Keratinocyte (primary cell): ENCODE results near the gene CD55. TPM values are rescaled to one million over a fixed set of nuclear protein-coding genes. Genes with fewer than 3 reads are reported as not detected.

Experiments
- DNase-seq: peaks from one replicate; pipeline ENCODE4 v3.0.0-alpha.2; 2011; ENCODE audit warnings: low read depth, missing footprints, low spot score
- FAIRE-seq: peaks from 2 replicates; lab custom pipeline; 2011; peaks lifted over from hg19 to GRCh38; lab: Jason Lieb, UNC
- H2AFZ ChIP-seq: 2 replicates; pipeline ENCODE4 v1.6.0; 2012; ENCODE audit warnings: low read length, control low read depth, inconsistent platforms; ENCODE audit not compliant: control insufficient read depth
- H3K27ac ChIP-seq: 2 replicates; pipeline ENCODE4 v1.5.1; 2011; ENCODE audit warnings: low read length; ENCODE audit not compliant: control insufficient read depth, insufficient read depth
- H3K27me3 ChIP-seq: 3 replicates; pipeline ENCODE4 v1.6.0; 2011; ENCODE audit warnings: low read length; ENCODE audit not compliant: control insufficient read depth, insufficient read depth; ENCODE audit errors: extremely low read depth
- H3K36me3 ChIP-seq, 2 experiments: 2 replicates in 1 of 2; 3 replicates in 1 of 2; pipeline ENCODE4 v1.5.1; 2011; ENCODE audit warnings: low read length in 2 of 2, mild to moderate bottlenecking in 1 of 2; ENCODE audit not compliant: control insufficient read depth in 2 of 2, insufficient read depth in 2 of 2; ENCODE audit errors: extremely low read depth in 1 of 2
- H3K4me1 ChIP-seq: 3 replicates; pipeline ENCODE4 v1.5.1; 2011; ENCODE audit warnings: low read length; ENCODE audit not compliant: control insufficient read depth, insufficient read depth; ENCODE audit errors: extremely low read depth
- H3K4me2 ChIP-seq: 3 replicates; pipeline ENCODE4 v1.6.0; 2011; ENCODE audit warnings: low read depth, low read length; ENCODE audit not compliant: control insufficient read depth, insufficient read depth; ENCODE audit errors: extremely low read depth
- H3K4me3 ChIP-seq, 3 experiments: fragments of 200-600 bp in 1 of 3; sonication (generic) in 1 of 3; 2 replicates in 2 of 3; 3 replicates in 1 of 3; pipeline ENCODE4 v1.5.1; 2011 to 2016; ENCODE audit warnings: low read length in 3 of 3, mild to moderate bottlenecking in 3 of 3, control low read depth in 2 of 3, inconsistent platforms in 1 of 3, low read depth in 1 of 3, mixed read lengths in 1 of 3, mixed run types in 1 of 3, moderate library complexity in 1 of 3; ENCODE audit not compliant: control insufficient read depth in 2 of 3, insufficient read depth in 2 of 3; ENCODE audit errors: extremely low read depth in 1 of 3
- H3K79me2 ChIP-seq: 2 replicates; pipeline ENCODE4 v1.6.0; 2012; ENCODE audit warnings: low read length; ENCODE audit not compliant: control insufficient read depth, insufficient read depth
- H3K9ac ChIP-seq: 3 replicates; pipeline ENCODE4 v1.6.0; 2011; ENCODE audit warnings: low read length; ENCODE audit not compliant: control insufficient read depth, insufficient read depth; ENCODE audit errors: extremely low read depth
- H3K9me1 ChIP-seq: 3 replicates; pipeline ENCODE4 v1.6.0; 2011; ENCODE audit warnings: low read length; ENCODE audit not compliant: control insufficient read depth, insufficient read depth; ENCODE audit errors: extremely low read depth
- H3K9me3 ChIP-seq: 2 replicates; pipeline ENCODE4 v1.5.1; 2012; ENCODE audit warnings: low read depth, low read length; ENCODE audit not compliant: control insufficient read depth
- H4K20me1 ChIP-seq: 3 replicates; pipeline ENCODE4 v1.6.0; 2011; ENCODE audit warnings: low read length; ENCODE audit not compliant: control insufficient read depth, insufficient read depth; ENCODE audit errors: extremely low read depth
- EZH2 ChIP-seq: IDR thresholded peaks from one replicate; pipeline ENCODE4 v1.6.1; 2012; ENCODE audit warnings: inconsistent platforms, mild to moderate bottlenecking, low read length, moderate library complexity
- dilution Hi-C: fragments of 300-500 bp; cut with MboI; formaldehyde crosslinking; loops from one replicate; pipeline ENCODE4 v1.7.0; 2020; ENCODE audit warnings: low sequenced_read_pairs; ENCODE audit not compliant: extremely low pct_ligation_motif_present
- polyA plus RNA-seq, 5 experiments: library from polyadenylated mRNA; depleted of rRNA in 3 of 5; stranded (reverse) in 3 of 5; stranded (forward) in 1 of 5; unstranded in 1 of 5; fragments of >200 nt; gene quantifications; 1 replicate in 1 of 5; 2 replicates in 3 of 5; 3 replicates in 1 of 5; pipeline versions ENCODE4 v1.2.1 to v1.2.3, GENCODE V29; 2011 to 2012; ENCODE audit warnings: missing spikeins in 2 of 5, low read depth in 1 of 5, low replicate concordance in 1 of 5
- TF ChIP-seq, protein P1 (sequence below), 3 experiments: IDR thresholded peaks in 1 of 3; conservative IDR thresholded peaks in 1 of 3; optimal IDR thresholded peaks in 1 of 3; 2 replicates in 2 of 3; 3 replicates in 1 of 3; pipeline versions ENCODE3 to v1.5.1; 2011; ENCODE audit warnings: low read length in 3 of 3, mild to moderate bottlenecking in 3 of 3, moderate library complexity in 2 of 3, control low read depth in 1 of 3, inconsistent platforms in 1 of 3; ENCODE audit not compliant: insufficient read depth in 2 of 3; ENCODE audit errors: extremely low read depth in 1 of 3

The CD55 gene
- polyA plus RNA-seq, 1 donor (not counting 4 experiments of a cell fraction or from before 2014, with no cell fraction given) = 37.3 TPM

DNA sequence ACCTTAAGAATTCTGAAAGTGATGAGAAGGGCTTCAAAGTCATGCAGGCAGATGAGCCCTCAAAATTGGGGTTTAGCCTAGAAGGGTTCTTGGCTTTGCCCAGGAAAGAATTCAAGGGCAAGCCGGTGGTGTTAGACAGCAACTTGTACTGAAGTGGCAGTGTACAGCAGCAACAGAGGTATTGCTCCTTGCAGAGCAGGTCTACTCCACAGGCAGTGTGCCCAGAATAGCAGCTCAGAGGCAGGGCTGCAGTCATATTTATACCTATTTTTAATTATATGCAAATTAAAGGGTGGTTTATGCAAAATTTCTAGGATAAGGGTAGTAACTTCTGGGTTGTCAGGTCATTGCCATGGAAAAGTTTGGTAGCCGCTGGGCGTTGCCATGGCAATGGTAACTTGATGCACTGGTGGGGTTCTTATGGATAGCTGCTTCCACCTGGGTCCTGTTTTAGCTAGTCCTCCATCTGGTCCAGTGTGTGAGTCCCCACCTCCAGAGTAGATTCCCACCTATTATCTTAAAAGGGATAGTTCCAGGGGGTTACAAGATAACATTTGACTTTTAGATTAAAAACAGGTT is 74.8 kb downstream of the CD55 start:
- dilution Hi-C loops = no loop called here
- Histone ChIP-seq H3K9me3 (no peaks in the 10 kb centered on the region), H3K27ac (no peak overlapping the region), H3K4me2 (no peak overlapping the region), H3K9ac (no peak overlapping the region), H4K20me1 (no peaks in the 10 kb centered on the region), H3K27me3 (no peaks in the 10 kb centered on the region), H2AFZ (no peak overlapping the region), H3K79me2 (no peaks in the 10 kb centered on the region), H3K4me1 (peaks cover 20% of the 10 kb centered on the region), H3K9me1 (no peaks in the 10 kb centered on the region), H3K36me3 (no peaks in the 10 kb centered on the region), H3K4me3 (no peak overlapping the region)
- TF ChIP-seq, protein P1, sequence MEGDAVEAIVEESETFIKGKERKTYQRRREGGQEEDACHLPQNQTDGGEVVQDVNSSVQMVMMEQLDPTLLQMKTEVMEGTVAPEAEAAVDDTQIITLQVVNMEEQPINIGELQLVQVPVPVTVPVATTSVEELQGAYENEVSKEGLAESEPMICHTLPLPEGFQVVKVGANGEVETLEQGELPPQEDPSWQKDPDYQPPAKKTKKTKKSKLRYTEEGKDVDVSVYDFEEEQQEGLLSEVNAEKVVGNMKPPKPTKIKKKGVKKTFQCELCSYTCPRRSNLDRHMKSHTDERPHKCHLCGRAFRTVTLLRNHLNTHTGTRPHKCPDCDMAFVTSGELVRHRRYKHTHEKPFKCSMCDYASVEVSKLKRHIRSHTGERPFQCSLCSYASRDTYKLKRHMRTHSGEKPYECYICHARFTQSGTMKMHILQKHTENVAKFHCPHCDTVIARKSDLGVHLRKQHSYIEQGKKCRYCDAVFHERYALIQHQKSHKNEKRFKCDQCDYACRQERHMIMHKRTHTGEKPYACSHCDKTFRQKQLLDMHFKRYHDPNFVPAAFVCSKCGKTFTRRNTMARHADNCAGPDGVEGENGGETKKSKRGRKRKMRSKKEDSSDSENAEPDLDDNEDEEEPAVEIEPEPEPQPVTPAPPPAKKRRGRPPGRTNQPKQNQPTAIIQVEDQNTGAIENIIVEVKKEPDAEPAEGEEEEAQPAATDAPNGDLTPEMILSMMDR (optimal IDR thresholded peaks at IDR 0.05 in 1 of 3, IDR thresholded peaks at IDR 0.05 in 1 of 3, conservative IDR thresholded peaks at IDR 0.05 in 1 of 3; ENCODE audit: extremely low read depth in 1 of 3, insufficient read depth in 2 of 3, low read length in 3 of 3) = no peak
- no peak for TF ChIP-seq EZH2
- no peak for FAIRE-seq
- no peak for DNase-seq

DNA sequence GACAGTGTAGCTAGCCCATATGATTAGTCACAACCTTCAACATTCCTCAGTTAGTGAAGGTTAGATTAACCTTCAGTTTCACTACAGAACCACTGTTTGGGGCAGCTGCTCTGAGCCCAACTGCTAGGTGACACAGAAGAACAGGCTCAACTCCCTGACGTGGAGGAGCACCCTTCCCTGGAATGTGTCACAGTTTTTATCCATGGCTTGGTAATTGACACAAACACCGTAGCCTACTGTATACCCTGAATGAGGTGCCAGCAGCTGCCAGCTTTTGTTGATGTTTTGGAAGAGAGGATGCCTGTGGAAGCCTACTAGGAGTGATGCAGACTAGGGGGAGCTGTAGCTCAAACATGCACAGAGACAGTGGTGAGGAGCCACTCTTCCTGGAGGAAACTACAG is 76.0 kb downstream of the CD55 start:
- H2AFZ ChIP-seq = no peak overlapping the region

More for the DNA sequence above, 76.0 kb downstream of the CD55 start:
- FAIRE-seq = peak; percentile 29
- dilution Hi-C loops = no loop called here
- no peaks in the 10 kb centered on the region for H3K9me3 ChIP-seq
- H3K27me3 ChIP-seq = no peaks in the 10 kb centered on the region
- no peak overlapping the region for H3K4me3 ChIP-seq
- no peak for DNase-seq
- no peak overlapping the region for H3K4me2 ChIP-seq
- no peak overlapping the region for H3K27ac ChIP-seq
- H3K9me1 ChIP-seq = no peaks in the 10 kb centered on the region
- H3K36me3 ChIP-seq = no peaks in the 10 kb centered on the region
- TF ChIP-seq, protein P1 (optimal IDR thresholded peaks at IDR 0.05 in 1 of 3, IDR thresholded peaks at IDR 0.05 in 1 of 3, conservative IDR thresholded peaks at IDR 0.05 in 1 of 3; ENCODE audit: extremely low read depth in 1 of 3, insufficient read depth in 2 of 3, low read length in 3 of 3) = peak in 2 of 3 experiments; percentile 16 to 47
- TF ChIP-seq EZH2 = no peak
- H4K20me1 ChIP-seq = no peaks in the 10 kb centered on the region
- H3K4me1 ChIP-seq = peaks cover 16% of the 10 kb centered on the region
- H3K9ac ChIP-seq = no peak overlapping the region
- no peaks in the 10 kb centered on the region for H3K79me2 ChIP-seq
